Fibroblast of lung (primary cell): ENCODE measurements around the gene SLC30A10. TPM values are rescaled to one million over a fixed set of nuclear protein-coding genes. Genes with fewer than 3 reads are reported as not detected.

Experiments used
- DNase-seq, 2 donors: peaks; one replicate each; pipeline versions ENCODE4 v3.0.0 to v3.0.0-alpha.2; 2010; ENCODE audit warnings: low read depth in 2 of 2
- H2AFZ ChIP-seq: 2 replicates; pipeline ENCODE4 v1.5.1; 2012; ENCODE audit warnings: low read length, control low read depth, inconsistent platforms
- H3K27ac ChIP-seq: 2 replicates; pipeline ENCODE4 v1.5.1; 2011; ENCODE audit warnings: low read length, control low read depth; ENCODE audit not compliant: insufficient read depth
- H3K27me3 ChIP-seq: 2 replicates; pipeline ENCODE4 v1.5.1; 2011; ENCODE audit warnings: mild to moderate bottlenecking, low read length; ENCODE audit not compliant: control insufficient read depth, insufficient read depth
- H3K36me3 ChIP-seq: 2 replicates; pipeline ENCODE4 v1.5.1; 2011; ENCODE audit warnings: low read length; ENCODE audit not compliant: control insufficient read depth, insufficient read depth
- H3K4me1 ChIP-seq: 2 replicates; pipeline ENCODE4 v1.5.1; 2011; ENCODE audit warnings: low read length; ENCODE audit not compliant: control insufficient read depth, insufficient read depth; ENCODE audit errors: extremely low read depth
- H3K4me2 ChIP-seq: 2 replicates; pipeline ENCODE4 v1.5.1; 2011; ENCODE audit warnings: low read length, control low read depth; ENCODE audit not compliant: insufficient read depth; ENCODE audit errors: extremely low read depth
- H3K4me3 ChIP-seq, 4 experiments: fragments of 200-600 bp in 1 of 4; sonication (generic) in 1 of 4; replicated peaks in 1 of 4; 2 replicates each; pipeline ENCODE4 v1.5.1; 2011 to 2016; ENCODE audit warnings: low read length in 4 of 4, low read depth in 3 of 4, mild to moderate bottlenecking in 3 of 4, control low read depth in 2 of 4, inconsistent platforms in 1 of 4, mixed read lengths in 1 of 4; ENCODE audit not compliant: insufficient read depth in 1 of 4; ENCODE audit errors: control extremely low read depth in 1 of 4
- H3K79me2 ChIP-seq: 2 replicates; pipeline ENCODE4 v1.5.1; 2012; ENCODE audit warnings: mild to moderate bottlenecking, low read length, inconsistent platforms; ENCODE audit not compliant: control insufficient read depth, insufficient read depth
- H3K9ac ChIP-seq: 2 replicates; pipeline ENCODE4 v1.5.1; 2011; ENCODE audit warnings: mild to moderate bottlenecking, low read length, control low read depth; ENCODE audit not compliant: insufficient read depth
- H3K9me3 ChIP-seq: 2 replicates; pipeline ENCODE4 v1.5.1; 2012; ENCODE audit warnings: low read depth, low read length; ENCODE audit not compliant: control insufficient read depth, insufficient read depth
- H4K20me1 ChIP-seq: 2 replicates; pipeline ENCODE4 v1.5.1; 2011; ENCODE audit warnings: low read length; ENCODE audit not compliant: control insufficient read depth, insufficient read depth; ENCODE audit errors: extremely low read depth
- EZH2 ChIP-seq: IDR thresholded peaks from 2 replicates; pipeline ENCODE4 v1.5.1; 2012; ENCODE audit warnings: low read length, control low read depth, mild to moderate bottlenecking; ENCODE audit errors: missing control alignments
- polyA plus RNA-seq, 2 donors: library from polyadenylated mRNA; depleted of rRNA in 1 of 2; stranded (reverse) in 1 of 2; unstranded in 1 of 2; fragments of >200 nt; gene quantifications; 2 replicates each; pipeline ENCODE4 v1.2.1, GENCODE V29; 2011 to 2012; ENCODE audit warnings: missing spikeins in 1 of 2
- total RNA-seq: library from RNA; depleted of rRNA; stranded (reverse); fragments of >200 nt; gene quantifications from 2 replicates; pipeline ENCODE4 v1.2.1, GENCODE V29; 2014
- TF ChIP-seq, protein P1 (sequence below), 2 donors: IDR thresholded peaks in 1 of 2; conservative IDR thresholded peaks in 1 of 2; 1 replicate in 1 of 2; 2 replicates in 1 of 2; pipeline ENCODE4 v1.5.1; 2011 to 2012; ENCODE audit warnings: low read length in 2 of 2, control low read depth in 1 of 2, inconsistent platforms in 1 of 2, low read depth in 1 of 2, mild to moderate bottlenecking in 1 of 2

The SLC30A10 gene
- total and polyA plus RNA-seq, 2 donors (not counting 1 experiment from before 2014, with no cell fraction given), result not detected

DNA sequence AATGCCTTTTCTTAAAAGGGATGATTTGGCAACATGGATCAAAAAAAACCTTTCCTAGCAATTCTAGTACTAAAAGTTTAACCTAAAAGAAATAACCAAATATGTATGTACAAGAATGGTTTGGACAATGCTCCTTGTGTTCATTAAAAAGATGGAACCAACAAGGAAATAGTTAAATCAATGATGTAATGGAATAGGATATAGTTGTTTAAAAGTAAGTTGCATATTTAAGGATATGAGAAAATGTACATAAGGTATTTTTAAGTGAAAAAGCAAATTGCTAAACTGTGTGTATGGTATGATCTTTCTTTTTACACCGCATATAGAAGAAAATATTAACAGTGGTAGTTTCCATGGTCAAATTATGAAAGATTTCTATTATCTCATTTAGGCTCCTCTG is 12.1 kb downstream of the SLC30A10 start:
- no peaks in the 10 kb centered on the region for H3K36me3 ChIP-seq
- H3K4me2 ChIP-seq, result no peak overlapping the region
- no peaks in the 10 kb centered on the region for H3K27me3 ChIP-seq
- H2AFZ ChIP-seq, result no peak overlapping the region
- no peaks in the 10 kb centered on the region for H3K79me2 ChIP-seq
- no peak for TF ChIP-seq EZH2
- TF ChIP-seq, protein P1, sequence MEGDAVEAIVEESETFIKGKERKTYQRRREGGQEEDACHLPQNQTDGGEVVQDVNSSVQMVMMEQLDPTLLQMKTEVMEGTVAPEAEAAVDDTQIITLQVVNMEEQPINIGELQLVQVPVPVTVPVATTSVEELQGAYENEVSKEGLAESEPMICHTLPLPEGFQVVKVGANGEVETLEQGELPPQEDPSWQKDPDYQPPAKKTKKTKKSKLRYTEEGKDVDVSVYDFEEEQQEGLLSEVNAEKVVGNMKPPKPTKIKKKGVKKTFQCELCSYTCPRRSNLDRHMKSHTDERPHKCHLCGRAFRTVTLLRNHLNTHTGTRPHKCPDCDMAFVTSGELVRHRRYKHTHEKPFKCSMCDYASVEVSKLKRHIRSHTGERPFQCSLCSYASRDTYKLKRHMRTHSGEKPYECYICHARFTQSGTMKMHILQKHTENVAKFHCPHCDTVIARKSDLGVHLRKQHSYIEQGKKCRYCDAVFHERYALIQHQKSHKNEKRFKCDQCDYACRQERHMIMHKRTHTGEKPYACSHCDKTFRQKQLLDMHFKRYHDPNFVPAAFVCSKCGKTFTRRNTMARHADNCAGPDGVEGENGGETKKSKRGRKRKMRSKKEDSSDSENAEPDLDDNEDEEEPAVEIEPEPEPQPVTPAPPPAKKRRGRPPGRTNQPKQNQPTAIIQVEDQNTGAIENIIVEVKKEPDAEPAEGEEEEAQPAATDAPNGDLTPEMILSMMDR (conservative IDR thresholded peaks at IDR 0.05 in 1 of 2, IDR thresholded peaks at IDR 0.05 in 1 of 2; ENCODE audit: low read depth in 1 of 2, low read length in 2 of 2), result no peak
- H3K4me1 ChIP-seq, result no peaks in the 10 kb centered on the region
- H3K4me3 ChIP-seq, result no peak overlapping the region
- no peaks in the 10 kb centered on the region for H4K20me1 ChIP-seq
- H3K9me3 ChIP-seq, result no peaks in the 10 kb centered on the region
- DNase-seq, result no peak
- H3K27ac ChIP-seq, result no peak overlapping the region
- H3K9ac ChIP-seq, result no peak overlapping the region

DNA sequence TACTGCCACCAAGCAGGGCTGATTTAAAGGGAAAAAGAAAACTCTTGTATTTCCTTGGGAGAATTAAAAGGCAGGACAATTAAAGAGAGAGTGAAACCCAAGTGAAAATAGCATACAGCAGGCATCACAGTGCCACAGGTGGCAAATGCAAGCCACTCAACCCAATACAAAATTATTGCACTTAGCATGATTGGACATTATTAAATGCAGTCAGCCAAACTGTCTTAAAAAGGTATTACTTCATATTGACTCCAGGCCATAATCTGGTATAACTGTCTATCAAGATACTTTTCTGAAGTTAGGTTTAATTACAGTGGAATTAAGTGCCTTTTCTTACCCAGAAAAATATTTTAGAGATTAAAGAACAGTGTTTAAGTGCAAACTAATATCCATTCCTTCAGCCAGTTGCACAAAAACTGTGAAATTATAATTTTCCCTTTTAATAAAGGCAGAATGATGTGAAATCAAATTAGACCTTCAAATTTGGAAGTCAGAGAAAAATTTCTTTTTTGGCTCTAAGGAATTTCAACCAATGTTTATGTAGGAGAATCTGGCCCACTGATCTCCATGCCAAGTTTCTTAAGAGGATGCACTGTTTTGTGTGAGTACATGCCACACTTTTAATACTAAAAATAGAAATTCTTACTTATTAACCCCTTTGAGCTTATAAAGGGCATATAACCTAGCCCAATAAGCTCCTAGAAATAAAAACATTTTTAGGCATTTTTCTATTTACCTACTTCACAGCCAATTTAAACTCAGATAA is 15.2 kb downstream of the SLC30A10 start:
- Histone ChIP-seq H4K20me1 (no peaks in the 10 kb centered on the region), H2AFZ (no peak overlapping the region), H3K36me3 (no peaks in the 10 kb centered on the region), H3K79me2 (no peaks in the 10 kb centered on the region), H3K27ac (no peak overlapping the region), H3K9me3 (no peaks in the 10 kb centered on the region), H3K4me3 (no peak overlapping the region), H3K4me1 (no peaks in the 10 kb centered on the region), H3K27me3 (no peaks in the 10 kb centered on the region), H3K4me2 (no peak overlapping the region), H3K9ac (no peak overlapping the region)
- no peak for DNase-seq
- TF ChIP-seq, protein P1 (conservative IDR thresholded peaks at IDR 0.05 in 1 of 2, IDR thresholded peaks at IDR 0.05 in 1 of 2; ENCODE audit: low read depth in 1 of 2, low read length in 2 of 2), result no peak
- TF ChIP-seq EZH2, result no peak

DNA sequence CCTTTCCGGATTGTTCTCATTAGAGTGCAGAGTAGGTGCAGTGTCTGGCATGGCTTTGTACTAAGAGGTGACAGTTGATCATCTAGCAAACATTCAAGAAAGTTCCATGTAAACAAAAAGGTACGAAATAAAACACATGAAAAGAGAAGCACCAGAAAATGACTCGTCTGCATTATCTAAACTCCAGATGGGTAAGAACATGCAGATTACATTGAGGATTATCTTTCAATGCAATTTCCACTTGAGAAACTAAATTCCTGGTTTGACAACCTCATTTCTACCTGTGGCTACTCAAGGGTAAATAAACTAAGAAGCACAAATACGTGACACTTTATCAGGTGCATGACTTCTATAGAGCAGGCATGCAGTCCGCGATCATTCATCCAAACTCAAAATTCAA is 17.6 kb downstream of the SLC30A10 start:
- Histone ChIP-seq H3K27me3 (no peaks in the 10 kb centered on the region), H4K20me1 (no peaks in the 10 kb centered on the region), H3K4me1 (no peaks in the 10 kb centered on the region), H3K79me2 (no peaks in the 10 kb centered on the region), H3K36me3 (no peaks in the 10 kb centered on the region), H3K9ac (no peak overlapping the region), H3K9me3 (no peaks in the 10 kb centered on the region), H3K4me2 (no peak overlapping the region), H3K4me3 (no peak overlapping the region), H3K27ac (no peak overlapping the region), H2AFZ (no peak overlapping the region)
- TF ChIP-seq EZH2, result no peak
- TF ChIP-seq, protein P1 (conservative IDR thresholded peaks at IDR 0.05 in 1 of 2, IDR thresholded peaks at IDR 0.05 in 1 of 2; ENCODE audit: low read depth in 1 of 2, low read length in 2 of 2), result no peak
- DNase-seq, result no peak
